Occipital lobe (tissue), 2 donors: ENCODE measurements around the gene CFAP65. TPM values are rescaled to one million over a fixed set of nuclear protein-coding genes. Genes with fewer than 3 reads are reported as not detected.
A peak's percentile ranks its signal among the peaks of the same experiment; 100 is the strongest.

Source experiments
- small RNA-seq: library from RNA; depleted of rRNA; stranded (forward); fragments of <200 nt; gene quantifications from one replicate; pipeline ENCODE3, GENCODE V24; 2014
- total RNA-seq: library from RNA; depleted of rRNA; stranded (reverse); fragments of >200 nt; gene quantifications from one replicate; pipeline ENCODE4 v1.2.3, GENCODE V29; 2014

Gene CFAP65
- total RNA-seq, 1 donor from 2014 or later, result 0.16 TPM

Small RNA genes within 50 kb of the gene (small RNA-seq; reads per million reads assigned to genes)
- gene MIR3131, result not detected
- gene MIR375, result 3.0 reads per million, percentile 87 among the genes with 10 or more reads in this experiment

Other genes starting within 250 kb of the CFAP65 start
- gene PRKAG3, start 209.7 kb downstream of the CFAP65 start, total RNA-seq, result not detected
- not detected for gene WNT6, start 181.7 kb downstream of the CFAP65 start, total RNA-seq
- not detected for gene WNT10A, start 160.7 kb downstream of the CFAP65 start, total RNA-seq
- 6.2 TPM for gene CDK5R2, start 81.8 kb downstream of the CFAP65 start, total RNA-seq
- not detected for gene FEV, start 56.3 kb downstream of the CFAP65 start, total RNA-seq
- not detected for gene CRYBA2, start 48.1 kb downstream of the CFAP65 start, total RNA-seq
- 0.16 TPM for gene IHH, start 19.4 kb upstream of the CFAP65 start, total RNA-seq
- 9.2 TPM for gene NHEJ1, start 119.3 kb upstream of the CFAP65 start, total RNA-seq
- 0.31 TPM for gene SLC23A3, start 128.5 kb upstream of the CFAP65 start, total RNA-seq
- 39.3 TPM for gene CNPPD1, start 135.4 kb upstream of the CFAP65 start, total RNA-seq
- gene RETREG2, start 136.8 kb upstream of the CFAP65 start, total RNA-seq, result 73.8 TPM
- 14.5 TPM for gene ZFAND2B, start 165.3 kb upstream of the CFAP65 start, total RNA-seq
- gene ABCB6, start 177.4 kb upstream of the CFAP65 start, total RNA-seq, result 32.0 TPM
- gene ATG9A, start 188.1 kb upstream of the CFAP65 start, total RNA-seq, result 24.5 TPM
- gene ANKZF1, start 188.3 kb upstream of the CFAP65 start, total RNA-seq, result 40.4 TPM
- 2.7 TPM for gene GLB1L, start 203.9 kb upstream of the CFAP65 start, total RNA-seq
- 15.4 TPM for gene STK16, start 204.0 kb upstream of the CFAP65 start, total RNA-seq
- not detected for gene TUBA4B, start 211.7 kb upstream of the CFAP65 start, total RNA-seq
- 2.7 TPM for gene TUBA4A, start 212.4 kb upstream of the CFAP65 start, total RNA-seq
- 73.2 TPM for gene DNAJB2, start 237.8 kb upstream of the CFAP65 start, total RNA-seq